ENCODE results near the gene PEX5L. TPM values are rescaled to one million over a fixed set of nuclear protein-coding genes. Genes with fewer than 3 reads are reported as not detected.
A peak's percentile ranks its signal among the peaks of the same experiment; 100 is the strongest.
"Not testable (repeated sequence)": the region's sequence is repeated elsewhere in the genome, so short reads cannot be mapped to it uniquely, and the experiment has no call there.

PEX5L gene
- 0.02 TPM for polyA plus RNA-seq (2013, experiment 1 of 2; ENCODE audit: insufficient read length)
- polyA plus RNA-seq (2013, experiment 2 of 2; ENCODE audit: insufficient read length), result 0.02 TPM

- peak; percentile 59 for DNase-seq
These were observed at the start of gene PEX5L for GRCh38 chr3:180036671-180037455. PEX5L (minus strand) TSS chr3:180036937; CDS start chr3:180036599, 338 bp downstream.

- DNase-seq, result no peak
These were observed 48.5 kb upstream of the PEX5L start for GRCh38 chr3:180085122-180085710.

GRCh38 chr3:180082699-180083098 is 46.0 kb upstream of the PEX5L start:
- no peak for DNase-seq

GRCh38 chr3:180078592-180078991 is 41.9 kb upstream of the PEX5L start:
- DNase-seq, result no peak

GRCh38 chr3:180073561-180073960 is 36.8 kb upstream of the PEX5L start:
- no peak for DNase-seq

GRCh38 chr3:180072786-180073185 is 36.0 kb upstream of the PEX5L start:
- no peak for DNase-seq

GRCh38 chr3:180070925-180071324 is 34.2 kb upstream of the PEX5L start:
- DNase-seq, result no peak

- no peak for DNase-seq
These were observed 31.3 kb upstream of the PEX5L start for GRCh38 chr3:180068023-180068422.

GRCh38 chr3:180066598-180066997 is 29.9 kb upstream of the PEX5L start:
- no peak for DNase-seq

- DNase-seq, result peak; percentile 2
These were observed 27.0 kb upstream of the PEX5L start for GRCh38 chr3:180063783-180064182.

- DNase-seq, result no peak
These were observed 26.0 kb upstream of the PEX5L start for GRCh38 chr3:180062771-180063170.

GRCh38 chr3:180059356-180059755 is 22.6 kb upstream of the PEX5L start:
- peak; percentile 9 for DNase-seq

GRCh38 chr3:180058238-180058637 is 21.5 kb upstream of the PEX5L start:
- DNase-seq, result no peak

- not testable (repeated sequence) for DNase-seq
These were observed 18.9 kb upstream of the PEX5L start for GRCh38 chr3:180055656-180056055.

GRCh38 chr3:180049391-180049790 is 12.7 kb upstream of the PEX5L start:
- no peak for DNase-seq

GRCh38 chr3:180048840-180049239 is 12.1 kb upstream of the PEX5L start:
- DNase-seq, result peak; percentile 20

- no peak for DNase-seq
These were observed 11.4 kb upstream of the PEX5L start for GRCh38 chr3:180048103-180048502.

GRCh38 chr3:180040966-180041365 is 4.2 kb upstream of the PEX5L start:
- no peak for DNase-seq

- no peak for DNase-seq
These were observed 556 bp downstream of the PEX5L start for GRCh38 chr3:180036092-180036670.

- DNase-seq, result no peak
These were observed 9.7 kb downstream of the PEX5L start for GRCh38 chr3:180026997-180027396.

GRCh38 chr3:180018543-180018942 is 18.2 kb downstream of the PEX5L start:
- DNase-seq, result no peak

GRCh38 chr3:180017846-180018245 is 18.9 kb downstream of the PEX5L start:
- no peak for DNase-seq

- DNase-seq, result no peak
These were observed 24.8 kb downstream of the PEX5L start for GRCh38 chr3:180011927-180012326.

GRCh38 chr3:180008318-180008717 is 28.4 kb downstream of the PEX5L start:
- not testable (repeated sequence) for DNase-seq
